ENCODE data around the gene RABEP2. TPM values are rescaled to one million over a fixed set of nuclear protein-coding genes. Genes with fewer than 3 reads are reported as not detected.
"Not testable (repeated sequence)": the region's sequence is repeated elsewhere in the genome, so short reads cannot be mapped to it uniquely, and the experiment has no call there.

RABEP2 gene
- total RNA-seq, 1 donor from 2014 or later, result 22.3 TPM

GRCh38 chr16:28935924-28936783 is 11.1 kb upstream of the RABEP2 start:
- intact Hi-C loops (cut with DNase I), result no loop called here
- ATAC-seq, result peak; percentile 95

GRCh38 chr16:28935346-28935745 is 10.3 kb upstream of the RABEP2 start:
- no peak for ATAC-seq

More at GRCh38 chr16:28935924-28936783, 11.1 kb upstream of the RABEP2 start:
- DNase-seq (ENCODE audit: missing footprints), result peak; percentile 90

GRCh38 chr16:28933171-28933570 is 8.1 kb upstream of the RABEP2 start:
- intact Hi-C loops (cut with DNase I), result no loop called here
- DNase-seq (ENCODE audit: missing footprints) (no peak), ATAC-seq (no peak)

More at GRCh38 chr16:28935346-28935745, 10.3 kb upstream of the RABEP2 start:
- DNase-seq (ENCODE audit: missing footprints), result no peak
- intact Hi-C loops (cut with DNase I), result no loop called here

GRCh38 chr16:28932339-28933141 is 7.5 kb upstream of the RABEP2 start:
- no peak for DNase-seq (ENCODE audit: missing footprints)
- intact Hi-C loops (cut with DNase I), result no loop called here
- no peak for ATAC-seq

- intact Hi-C loops (cut with DNase I), result no loop called here
- no peak for ATAC-seq
- no peak for DNase-seq (ENCODE audit: missing footprints)
Observed at GRCh38 chr16:28931801-28932225, 6.8 kb upstream of the RABEP2 start, which contains the start of gene CD19. Gene CD19, plus strand, starts transcription at chr16:28931971. Its CDS starts 30 bp downstream, at chr16:28932001.

- intact Hi-C loops (cut with DNase I), result no loop called here
- DNase-seq (ENCODE audit: missing footprints) (no peak), ATAC-seq (no peak)
Observed at GRCh38 chr16:28930652-28931051, 5.6 kb upstream of the RABEP2 start.

GRCh38 chr16:28930203-28930602 is 5.2 kb upstream of the RABEP2 start:
- no peak for ATAC-seq
- no peak for DNase-seq (ENCODE audit: missing footprints)
- intact Hi-C loops (cut with DNase I), result no loop called here

GRCh38 chr16:28927815-28928214 is 2.8 kb upstream of the RABEP2 start:
- ATAC-seq (no peak), DNase-seq (ENCODE audit: missing footprints) (no peak)
- intact Hi-C loops (cut with DNase I), result loop anchor here (5.0 kb wide), 1 partner anchor 46 kb away; no protein-coding TSS in a partner anchor

- DNase-seq (ENCODE audit: missing footprints), result not testable (repeated sequence)
- intact Hi-C loops (cut with DNase I), result loop anchor here (5.0 kb wide), 1 partner anchor 44 kb away; no protein-coding TSS in a partner anchor
Observed at GRCh38 chr16:28926284-28926683, 1.2 kb upstream of the RABEP2 start.

GRCh38 chr16:28925386-28926228 is 569 bp upstream of the RABEP2 start:
- ATAC-seq (peak; percentile 78), DNase-seq (ENCODE audit: missing footprints) (peak; percentile 90)
- intact Hi-C loops (cut with DNase I), result loop anchor here (2.0 to 5.0 kb wide), 2 partner anchors 43 to 79 kb away; partner anchors contain the start of gene TUFM

More at GRCh38 chr16:28926284-28926683, 1.2 kb upstream of the RABEP2 start:
- not testable (repeated sequence) for ATAC-seq

GRCh38 chr16:28924399-28924761 is 658 bp downstream of the RABEP2 start:
- intact Hi-C loops (cut with DNase I), result loop anchor here (2.0 kb wide), 1 partner anchor 78 kb away; the partner anchor contains the start of gene TUFM
- ATAC-seq (no peak), DNase-seq (ENCODE audit: missing footprints) (no peak)

GRCh38 chr16:28923652-28924398 is 1.2 kb downstream of the RABEP2 start:
- intact Hi-C loops (cut with DNase I), result loop anchor here (2.0 kb wide), 1 partner anchor 77 kb away; the partner anchor contains the start of gene TUFM
- no peak for ATAC-seq
- no peak for DNase-seq (ENCODE audit: missing footprints)

- intact Hi-C loops (cut with DNase I), result no loop called here
Observed at GRCh38 chr16:28923231-28923587, 1.8 kb downstream of the RABEP2 start.

GRCh38 chr16:28918698-28919097 is 6.3 kb downstream of the RABEP2 start:
- ATAC-seq (no peak), DNase-seq (ENCODE audit: missing footprints) (no peak)
- intact Hi-C loops (cut with DNase I), result no loop called here

More at GRCh38 chr16:28923231-28923587, 1.8 kb downstream of the RABEP2 start:
- DNase-seq (ENCODE audit: missing footprints), result no peak
- ATAC-seq, result no peak

- intact Hi-C loops (cut with DNase I), result no loop called here
- ATAC-seq (no peak), DNase-seq (ENCODE audit: missing footprints) (no peak)
Observed at GRCh38 chr16:28917095-28917494, 7.9 kb downstream of the RABEP2 start.

GRCh38 chr16:28915181-28915580 is 9.9 kb downstream of the RABEP2 start:
- DNase-seq (ENCODE audit: missing footprints) (no peak), ATAC-seq (no peak)
- intact Hi-C loops (cut with DNase I), result no loop called here

GRCh38 chr16:28913946-28914724 is 10.9 kb downstream of the RABEP2 start:
- ATAC-seq (no peak), DNase-seq (ENCODE audit: missing footprints) (no peak)
- intact Hi-C loops (cut with DNase I), result no loop called here
